HUES64 (cell line): ENCODE measurements around the gene EDIL3.

Source experiments
- H3K27ac ChIP-seq: 2 replicates; pipeline ENCODE4 v1.7.0; 2013; ENCODE audit warnings: low read depth, low read length, inconsistent platforms
- H3K27me3 ChIP-seq: 2 replicates; pipeline ENCODE4 v1.6.1; 2013; ENCODE audit warnings: mild to moderate bottlenecking, low read length; ENCODE audit not compliant: insufficient read depth
- H3K36me3 ChIP-seq: 2 replicates; pipeline ENCODE4 v1.6.1; 2013; ENCODE audit warnings: mild to moderate bottlenecking, low read length; ENCODE audit not compliant: insufficient read depth
- H3K4me1 ChIP-seq: 2 replicates; pipeline ENCODE4 v1.6.1; 2013; ENCODE audit warnings: mild to moderate bottlenecking, low read length, moderate library complexity; ENCODE audit not compliant: insufficient read depth
- H3K4me3 ChIP-seq: 2 replicates; pipeline ENCODE4 v1.5.1; 2013; ENCODE audit warnings: mild to moderate bottlenecking, low read length, moderate library complexity
- H3K9ac ChIP-seq: 2 replicates; pipeline ENCODE4 v1.6.1; 2013; ENCODE audit warnings: mild to moderate bottlenecking, low read depth, low read length
- H3K9me3 ChIP-seq: 2 replicates; pipeline ENCODE4 v1.6.1; 2013; ENCODE audit warnings: low read depth, low read length; ENCODE audit not compliant: insufficient read depth
- WGBS: fragments of 150-250, 120-280 bp; methylation state at CpG from one replicate; pipeline ENCODE4 v1.1.7; 2013; ENCODE audit warnings: missing lambda C conversion rate; 5-methylcytosine and 5-hydroxymethylcytosine counted together

The EDIL3 gene

DNA sequence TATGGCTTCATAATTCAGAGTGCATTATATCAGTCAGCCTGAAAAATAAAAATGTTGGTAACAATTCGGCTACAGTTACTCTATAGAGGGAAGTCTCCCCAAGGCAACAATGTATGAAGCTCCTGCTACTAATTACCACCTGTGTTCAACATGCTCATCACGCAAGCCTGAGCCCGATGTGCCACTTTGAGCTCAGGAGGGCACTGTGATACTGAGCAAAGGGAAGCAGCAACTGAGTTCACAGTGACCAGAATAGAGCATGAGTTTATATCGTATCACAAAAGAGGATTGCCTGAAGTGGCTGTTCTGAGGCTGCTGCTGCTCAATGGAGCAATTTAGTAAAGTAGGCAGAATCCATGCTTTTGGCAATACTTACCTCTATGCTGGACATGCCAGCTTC is 462.0 kb downstream of the EDIL3 start:
- H3K36me3 ChIP-seq: no peaks in the 10 kb centered on the region
- peaks cover 22% of the 10 kb centered on the region for H3K4me1 ChIP-seq
- WGBS: 86% methylated on average over 4 of the region's 4 CpGs
- no peak overlapping the region for H3K9ac ChIP-seq
- no peaks in the 10 kb centered on the region for H3K9me3 ChIP-seq
- H3K27me3 ChIP-seq: no peaks in the 10 kb centered on the region
- no peak overlapping the region for H3K4me3 ChIP-seq
- no peak overlapping the region for H3K27ac ChIP-seq

DNA sequence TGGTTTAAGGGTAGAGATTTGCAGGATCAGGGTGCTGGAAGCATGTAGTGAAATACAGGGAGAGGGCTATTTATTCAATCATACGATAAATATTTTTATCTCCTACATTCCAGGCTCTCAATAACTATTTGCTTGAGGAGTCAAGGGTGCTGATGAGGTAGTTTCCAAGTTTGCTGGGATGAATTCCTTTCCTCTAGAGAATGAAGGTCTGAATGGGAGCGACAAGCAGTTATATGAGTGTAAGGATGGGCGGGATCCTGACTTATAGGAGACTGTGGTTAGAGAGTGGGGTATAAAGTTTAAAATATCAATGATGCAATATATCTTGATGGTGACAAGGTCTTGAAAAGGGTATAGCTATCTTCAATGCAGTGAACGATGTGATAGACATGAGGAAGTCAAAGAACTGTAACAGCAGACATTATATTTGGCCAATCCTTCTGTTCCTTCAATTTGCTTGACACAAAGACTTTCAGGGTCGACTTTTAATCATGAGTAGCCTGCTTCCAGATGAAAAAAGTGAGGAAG is 462.9 kb downstream of the EDIL3 start:
- H3K9ac ChIP-seq: no peak overlapping the region
- H3K27me3 ChIP-seq: no peaks in the 10 kb centered on the region
- H3K9me3 ChIP-seq: no peaks in the 10 kb centered on the region
- peaks cover 22% of the 10 kb centered on the region for H3K4me1 ChIP-seq
- WGBS: 96% methylated on average over 4 of the region's 5 CpGs
- no peak overlapping the region for H3K27ac ChIP-seq
- H3K4me3 ChIP-seq: no peak overlapping the region
- no peaks in the 10 kb centered on the region for H3K36me3 ChIP-seq

DNA sequence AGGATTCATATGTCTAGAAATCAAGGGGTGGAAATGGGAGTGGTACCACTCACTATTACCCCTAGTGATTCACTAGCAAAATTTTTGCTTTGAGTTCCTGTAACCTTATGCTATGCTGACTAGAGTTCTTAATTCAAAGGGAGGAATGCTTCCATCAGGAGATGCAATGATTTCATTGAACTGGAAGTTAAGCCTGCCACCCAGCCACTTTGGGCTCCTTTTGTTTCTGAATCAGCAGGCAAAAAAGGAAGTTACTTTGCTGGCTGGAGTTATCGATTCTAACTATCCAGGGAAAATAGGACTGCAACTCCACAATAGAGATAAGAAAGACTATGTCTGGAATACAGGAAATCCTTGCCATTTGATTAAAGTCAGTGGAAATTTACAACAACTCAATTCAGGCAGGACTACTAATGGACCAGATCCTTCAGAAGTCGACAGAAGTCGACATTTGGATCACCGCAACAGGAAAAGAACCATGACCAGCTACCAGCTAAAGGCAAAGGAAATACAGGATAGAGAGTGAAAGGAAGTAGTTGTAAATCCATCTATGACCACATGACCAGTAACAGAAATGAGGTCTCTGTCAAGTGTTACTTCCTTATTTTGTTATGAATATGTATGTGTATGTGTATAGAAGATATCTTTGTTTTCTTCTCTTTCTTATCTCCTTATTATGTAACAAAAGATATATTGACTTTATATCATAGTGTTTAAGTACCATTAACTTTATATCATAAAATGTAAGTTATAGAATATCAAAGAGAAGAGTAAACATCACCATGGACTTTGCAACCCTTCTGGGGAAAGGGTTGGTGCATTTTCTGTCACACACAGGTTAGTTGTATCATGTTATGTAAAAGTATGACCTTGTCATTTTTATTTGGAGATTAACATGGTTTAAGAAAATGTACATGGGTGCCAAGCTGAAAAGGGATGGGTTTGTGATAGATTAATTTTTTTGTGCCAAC is 465.3 kb downstream of the EDIL3 start:
- Histone ChIP-seq H3K36me3 (no peaks in the 10 kb centered on the region), H3K4me1 (peaks cover 13% of the 10 kb centered on the region), H3K4me3 (no peak overlapping the region), H3K27me3 (no peaks in the 10 kb centered on the region), H3K27ac (no peak overlapping the region), H3K9ac (no peak overlapping the region; the same call in 1 of the 2 replicates), H3K9me3 (no peaks in the 10 kb centered on the region)
- WGBS: 91% methylated on average over 4 of the region's 4 CpGs

DNA sequence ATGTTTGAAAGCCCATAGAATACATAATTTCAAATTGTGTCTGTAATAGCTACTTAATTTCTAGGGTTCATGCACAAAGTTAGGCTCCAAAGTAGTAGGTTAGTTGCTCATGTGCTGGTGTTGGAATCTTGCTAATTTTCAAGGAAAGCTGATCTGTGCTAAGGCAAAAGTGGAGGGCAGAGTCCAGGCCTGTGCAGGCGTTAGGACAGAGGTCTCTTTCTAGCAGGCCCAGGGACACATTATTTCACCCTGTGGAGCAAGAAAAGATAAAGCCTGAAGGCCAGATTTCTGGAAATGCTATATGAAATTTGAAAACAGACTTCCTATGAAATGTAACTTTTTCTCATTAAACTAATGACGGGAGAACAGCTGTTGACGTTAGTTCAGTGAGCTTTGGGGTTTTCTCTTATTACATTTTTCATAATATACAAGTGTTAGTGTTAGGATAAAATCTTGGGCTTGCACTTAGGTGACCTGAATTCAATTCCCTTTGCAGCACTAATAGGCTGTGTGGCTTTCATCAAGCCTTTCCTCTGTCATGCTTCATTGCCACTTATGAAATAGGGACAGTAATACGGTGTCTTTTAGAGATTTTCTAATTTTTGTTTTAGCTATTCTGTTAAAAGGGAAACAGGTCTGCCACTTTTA is 467.3 kb downstream of the EDIL3 start:
- Histone ChIP-seq H3K27ac (no peak overlapping the region), H3K4me1 (peaks cover 13% of the 10 kb centered on the region), H3K9ac (no peak overlapping the region), H3K4me3 (no peak overlapping the region), H3K27me3 (no peaks in the 10 kb centered on the region), H3K36me3 (no peaks in the 10 kb centered on the region), H3K9me3 (no peaks in the 10 kb centered on the region)
- 89% methylated on average over 2 of the region's 4 CpGs for WGBS

DNA sequence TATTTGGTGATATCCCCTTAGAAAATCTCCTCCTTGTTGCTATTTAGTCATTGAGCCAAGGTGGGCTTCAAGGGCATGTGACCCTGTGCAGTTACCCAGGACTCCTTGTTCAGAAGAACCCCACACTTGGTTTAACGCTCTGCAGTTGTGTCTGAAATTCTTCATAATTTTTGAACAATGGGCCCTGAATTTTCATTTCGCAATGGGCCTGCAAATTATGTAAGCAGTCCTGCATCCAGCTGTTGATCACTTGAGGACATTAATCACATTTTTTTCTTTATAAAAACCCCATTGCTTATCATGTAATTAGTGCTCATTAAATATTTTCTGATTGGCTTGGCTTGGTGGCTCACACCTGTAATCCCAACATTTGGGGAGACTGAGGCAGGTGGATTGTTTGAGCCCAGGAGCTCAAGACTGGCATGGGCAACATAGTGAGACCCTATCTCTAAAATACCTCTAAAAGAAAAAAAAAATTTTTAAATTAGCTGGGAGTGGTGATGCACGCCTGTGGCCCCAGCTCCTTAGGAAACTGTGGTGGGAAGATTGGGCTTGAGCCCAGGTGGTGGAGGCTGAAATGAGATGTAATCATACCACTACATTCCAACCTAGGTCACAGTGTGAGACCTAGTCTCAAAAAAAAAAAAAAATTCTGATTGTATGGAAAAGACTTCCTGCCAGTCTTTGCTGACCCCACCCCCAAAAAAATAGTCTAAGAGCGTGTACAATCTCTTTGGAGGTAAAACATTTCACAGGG is 469.8 kb downstream of the EDIL3 start:
- 95% methylated on average over 3 of the region's 4 CpGs for WGBS
- H3K4me1 ChIP-seq: peaks cover 13% of the 10 kb centered on the region
- no peak overlapping the region for H3K9ac ChIP-seq
- H3K9me3 ChIP-seq: no peaks in the 10 kb centered on the region
- no peaks in the 10 kb centered on the region for H3K27me3 ChIP-seq
- H3K27ac ChIP-seq: no peak overlapping the region
- no peak overlapping the region for H3K4me3 ChIP-seq
- H3K36me3 ChIP-seq: no peaks in the 10 kb centered on the region

DNA sequence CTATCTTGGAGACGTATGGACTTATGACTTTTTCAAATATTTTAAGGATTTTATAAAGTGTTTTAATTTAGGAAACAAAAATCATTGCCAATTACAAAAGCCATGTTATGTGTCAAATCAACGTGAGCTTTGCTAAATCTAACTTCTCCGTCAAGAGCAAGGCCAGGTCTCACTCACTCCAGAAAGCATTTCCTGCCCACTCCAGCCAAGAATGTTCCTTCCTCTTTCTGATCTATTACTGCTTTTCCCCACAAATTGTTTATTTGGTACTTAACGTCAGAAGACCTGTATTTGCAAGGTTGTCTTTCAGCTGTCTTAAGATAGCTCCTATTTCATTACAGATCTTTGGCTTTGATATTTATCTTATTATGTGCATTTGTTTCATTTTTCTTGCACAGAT is 470.5 kb downstream of the EDIL3 start:
- Histone ChIP-seq H3K9ac (no peak overlapping the region), H3K4me1 (peaks cover 9% of the 10 kb centered on the region), H3K27me3 (no peaks in the 10 kb centered on the region), H3K9me3 (no peaks in the 10 kb centered on the region), H3K36me3 (no peaks in the 10 kb centered on the region), H3K27ac (no peak overlapping the region), H3K4me3 (no peak overlapping the region)
- 95% methylated on average over 3 of the region's 4 CpGs for WGBS

DNA sequence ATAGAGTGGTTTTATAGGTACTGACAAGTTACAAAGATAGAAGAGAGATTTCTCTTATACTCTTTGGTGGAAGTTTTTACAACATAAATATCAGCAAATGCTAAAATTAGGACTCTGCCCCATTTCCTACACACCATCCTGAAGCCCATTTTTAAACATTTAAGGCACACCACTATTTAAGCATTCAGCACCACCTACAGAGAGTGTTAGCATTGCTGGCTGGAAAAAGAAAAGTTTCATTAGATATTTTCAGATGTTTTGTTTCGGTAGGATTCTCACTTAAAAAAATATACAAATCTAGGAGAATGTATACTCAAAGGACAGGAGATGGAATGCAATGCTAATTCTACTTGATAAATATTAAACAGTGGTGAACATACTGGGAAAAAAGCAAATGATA is 471.1 kb downstream of the EDIL3 start:
- no CpG with 5 or more reads among the region's 1 CpG for WGBS
- H3K27ac ChIP-seq: no peak overlapping the region
- H3K36me3 ChIP-seq: no peaks in the 10 kb centered on the region
- H3K9me3 ChIP-seq: no peaks in the 10 kb centered on the region
- no peak overlapping the region for H3K9ac ChIP-seq
- no peaks in the 10 kb centered on the region for H3K27me3 ChIP-seq
- H3K4me1 ChIP-seq: peaks cover 3% of the 10 kb centered on the region; the same call in 1 of the 2 replicates
- H3K4me3 ChIP-seq: no peak overlapping the region

DNA sequence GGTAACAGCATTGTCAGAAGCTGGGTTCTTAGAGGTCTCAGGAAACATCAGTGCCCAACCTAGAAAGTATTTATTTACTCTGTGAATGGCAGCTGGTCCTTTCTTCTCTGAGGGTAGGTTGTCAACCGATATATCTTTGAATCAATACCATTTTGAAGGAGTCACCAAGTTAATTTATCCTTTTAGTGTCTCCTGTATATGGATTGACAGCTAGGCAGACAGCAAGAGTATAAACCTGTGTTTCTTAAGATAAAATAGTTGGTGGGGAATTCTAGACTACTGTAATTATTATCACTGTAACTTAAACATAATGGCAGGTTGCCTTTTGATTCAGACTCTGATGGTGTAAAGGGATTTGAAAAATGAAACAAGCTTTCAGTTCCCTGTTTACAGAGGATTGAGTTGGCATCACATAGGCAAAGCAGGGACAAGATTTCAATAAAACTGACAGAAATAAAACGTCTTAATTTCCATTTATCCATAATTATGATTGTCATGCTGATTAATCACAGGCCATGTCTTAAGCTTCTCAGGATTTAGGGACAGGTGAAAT is 473.2 kb downstream of the EDIL3 start:
- Histone ChIP-seq H3K36me3 (no peaks in the 10 kb centered on the region), H3K9me3 (no peaks in the 10 kb centered on the region), H3K27me3 (no peaks in the 10 kb centered on the region), H3K9ac (no peak overlapping the region), H3K27ac (no peak overlapping the region), H3K4me1 (no peaks in the 10 kb centered on the region), H3K4me3 (no peak overlapping the region)
- WGBS: 100% methylated on average over 1 of the region's 2 CpGs

DNA sequence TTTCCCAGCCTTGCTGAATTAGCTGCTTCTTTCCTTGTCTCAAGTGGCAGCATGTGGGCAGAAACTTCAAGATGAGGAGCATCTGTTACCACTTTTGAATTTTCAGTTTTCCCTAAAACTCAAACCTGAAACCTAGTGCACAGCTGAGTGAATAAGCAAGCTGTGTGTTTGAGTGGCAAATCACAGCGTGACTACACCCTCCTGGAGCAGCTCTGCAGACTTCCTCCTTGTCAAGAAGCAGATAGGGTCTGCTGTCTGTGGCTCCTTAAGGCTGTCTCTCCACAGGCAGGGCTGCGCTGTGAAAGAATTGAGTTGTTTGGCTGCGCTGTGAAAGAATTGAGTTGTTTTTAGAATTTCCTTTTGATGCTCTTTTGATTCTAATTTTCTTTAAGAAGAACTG is 484.4 kb downstream of the EDIL3 start:
- H3K4me1 ChIP-seq: no peaks in the 10 kb centered on the region
- no peak overlapping the region for H3K27ac ChIP-seq
- no peaks in the 10 kb centered on the region for H3K36me3 ChIP-seq
- no peaks in the 10 kb centered on the region for H3K9me3 ChIP-seq
- WGBS: 80% methylated on average over 3 of the region's 3 CpGs
- no peaks in the 10 kb centered on the region for H3K27me3 ChIP-seq
- no peak overlapping the region for H3K4me3 ChIP-seq
- H3K9ac ChIP-seq: no peak overlapping the region

DNA sequence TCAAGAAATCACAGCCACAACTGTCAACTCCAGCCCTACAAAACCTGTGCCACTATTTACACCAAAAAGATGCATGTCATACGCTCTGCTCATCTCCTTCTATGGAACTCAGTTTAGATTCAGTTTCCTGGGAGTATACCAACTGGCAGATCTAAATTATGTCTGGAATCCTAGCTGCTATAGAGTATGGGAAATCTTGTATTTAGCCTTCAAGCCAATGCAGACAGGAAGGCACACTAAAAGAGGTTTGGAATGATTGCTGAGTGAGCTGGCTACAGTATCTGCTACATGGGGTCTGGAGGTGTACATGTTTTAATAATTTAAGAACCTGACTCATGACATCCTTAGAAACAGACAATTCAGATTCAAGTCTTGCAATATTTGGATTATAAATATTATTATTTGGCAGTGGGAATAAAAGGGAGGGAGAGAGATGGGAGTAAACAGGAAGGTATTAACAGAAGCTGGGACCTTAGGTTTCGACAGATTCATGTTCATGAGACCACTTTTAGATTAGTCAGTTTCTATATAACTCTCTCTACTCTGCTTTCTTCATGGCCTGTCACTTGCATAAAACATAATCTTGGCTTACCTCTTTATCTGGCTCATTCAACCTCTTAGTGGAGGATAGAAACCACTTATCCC is 485.2 kb downstream of the EDIL3 start:
- Histone ChIP-seq H3K9ac (no peak overlapping the region), H3K4me1 (no peaks in the 10 kb centered on the region), H3K27me3 (no peaks in the 10 kb centered on the region), H3K27ac (no peak overlapping the region), H3K36me3 (no peaks in the 10 kb centered on the region), H3K4me3 (no peak overlapping the region), H3K9me3 (no peaks in the 10 kb centered on the region)
- WGBS: 88% methylated on average over 2 of the region's 2 CpGs
